Stimulated activated memory B cell treated with anti-CD40 and anti-IgM and Interleukin-4, amounts not matched to agents 10 μg/mL and 1 μg/mL and 100 μg/mL, for 72 hours (primary cell): ENCODE data around the gene ALKBH4.

Experiments
- ATAC-seq: fragments of 150-1000 bp; cut with Tn5 transposase; 2 replicates; pipeline ENCODE4 v1.10.0; 2021
- H3K27ac Mint-ChIP-seq: one replicate; pipeline ENCODE4 v1.8.0; 2022; ENCODE audit warnings: mild to moderate bottlenecking, mixed read lengths
- H3K27me3 Mint-ChIP-seq: one replicate; pipeline ENCODE4 v1.8.0; 2022; ENCODE audit warnings: mixed read lengths
- H3K36me3 Mint-ChIP-seq: one replicate; pipeline ENCODE4 v1.8.0; 2022; ENCODE audit warnings: mixed read lengths
- H3K4me1 Mint-ChIP-seq: one replicate; pipeline ENCODE4 v1.8.0; 2022; ENCODE audit warnings: mixed read lengths
- H3K4me3 Mint-ChIP-seq: one replicate; pipeline ENCODE4 v1.8.0; 2022; ENCODE audit warnings: mild to moderate bottlenecking, moderate library complexity, mixed read lengths
- H3K9me3 Mint-ChIP-seq: one replicate; pipeline ENCODE4 v1.8.0; 2022; ENCODE audit warnings: mixed read lengths

ALKBH4 gene

GRCh38 chr7:102450242-102450641 is 14.4 kb downstream of the ALKBH4 start:
- Mint-ChIP-seq H3K27ac (peak overlapping the region; percentile 66), H3K4me3 (no peak overlapping the region), H3K27me3 (no peaks in the 10 kb centered on the region), H3K9me3 (no peaks in the 10 kb centered on the region), H3K36me3 (peaks cover 46% of the 10 kb centered on the region), H3K4me1 (peaks cover 43% of the 10 kb centered on the region)
- ATAC-seq: peak; percentile 86

GRCh38 chr7:102449136-102449535 is 15.5 kb downstream of the ALKBH4 start:
- H3K9me3 Mint-ChIP-seq: no peaks in the 10 kb centered on the region
- no peaks in the 10 kb centered on the region for H3K27me3 Mint-ChIP-seq
- H3K27ac Mint-ChIP-seq: peak overlapping the region; percentile 54
- H3K4me3 Mint-ChIP-seq: no peak overlapping the region
- H3K36me3 Mint-ChIP-seq: peaks cover 46% of the 10 kb centered on the region
- no peak for ATAC-seq
- H3K4me1 Mint-ChIP-seq: peaks cover 44% of the 10 kb centered on the region

- Mint-ChIP-seq H3K4me3 (no peak overlapping the region), H3K27ac (peak overlapping the region; percentile 93), H3K4me1 (peaks cover 59% of the 10 kb centered on the region)
Measured at GRCh38 chr7:102447311-102447710, 17.4 kb downstream of the ALKBH4 start.

GRCh38 chr7:102446387-102447156 is 18.1 kb downstream of the ALKBH4 start:
- ATAC-seq: no peak
- peak overlapping the region; percentile 93 for H3K27ac Mint-ChIP-seq
- H3K27me3 Mint-ChIP-seq: no peaks in the 10 kb centered on the region
- peaks cover 69% of the 10 kb centered on the region for H3K36me3 Mint-ChIP-seq
- peaks cover 67% of the 10 kb centered on the region for H3K4me1 Mint-ChIP-seq
- peak overlapping the region; percentile 64 for H3K4me3 Mint-ChIP-seq
- H3K9me3 Mint-ChIP-seq: no peaks in the 10 kb centered on the region

More at GRCh38 chr7:102447311-102447710, 17.4 kb downstream of the ALKBH4 start:
- H3K36me3 Mint-ChIP-seq: peaks cover 61% of the 10 kb centered on the region
- H3K27me3 Mint-ChIP-seq: no peaks in the 10 kb centered on the region
- no peaks in the 10 kb centered on the region for H3K9me3 Mint-ChIP-seq
- no peak for ATAC-seq

GRCh38 chr7:102445674-102446071 is 19.0 kb downstream of the ALKBH4 start:
- Mint-ChIP-seq H3K27me3 (no peaks in the 10 kb centered on the region), H3K9me3 (no peaks in the 10 kb centered on the region), H3K4me3 (peak overlapping the region; percentile 64), H3K36me3 (peaks cover 71% of the 10 kb centered on the region), H3K4me1 (peaks cover 73% of the 10 kb centered on the region), H3K27ac (peak overlapping the region; percentile 93)
- ATAC-seq: no peak

GRCh38 chr7:102444961-102445673 is 19.5 kb downstream of the ALKBH4 start:
- Mint-ChIP-seq H3K36me3 (peaks cover 66% of the 10 kb centered on the region), H3K4me1 (peaks cover 70% of the 10 kb centered on the region), H3K27me3 (no peaks in the 10 kb centered on the region), H3K4me3 (peak overlapping the region; percentile 75), H3K27ac (peak overlapping the region; percentile 93), H3K9me3 (no peaks in the 10 kb centered on the region)
- peak; percentile 85 for ATAC-seq

GRCh38 chr7:102439963-102440795 is 24.5 kb downstream of the ALKBH4 start:
- H3K4me1 Mint-ChIP-seq: peaks cover 62% of the 10 kb centered on the region
- H3K27me3 Mint-ChIP-seq: no peaks in the 10 kb centered on the region
- H3K4me3 Mint-ChIP-seq: no peak overlapping the region
- ATAC-seq: no peak
- peaks cover 61% of the 10 kb centered on the region for H3K36me3 Mint-ChIP-seq
- H3K9me3 Mint-ChIP-seq: no peaks in the 10 kb centered on the region
- peak overlapping the region; percentile 90 for H3K27ac Mint-ChIP-seq

GRCh38 chr7:102436118-102436517 is 28.5 kb downstream of the ALKBH4 start:
- Mint-ChIP-seq H3K4me1 (peaks cover 52% of the 10 kb centered on the region), H3K27ac (peak overlapping the region; percentile 100), H3K4me3 (peak overlapping the region; percentile 97), H3K9me3 (no peaks in the 10 kb centered on the region), H3K36me3 (peaks cover 42% of the 10 kb centered on the region), H3K27me3 (no peaks in the 10 kb centered on the region)
- ATAC-seq: no peak

GRCh38 chr7:102434039-102434486 is 30.6 kb downstream of the ALKBH4 start:
- Mint-ChIP-seq H3K27ac (peak overlapping the region; percentile 100), H3K27me3 (no peaks in the 10 kb centered on the region), H3K36me3 (peaks cover 45% of the 10 kb centered on the region), H3K4me1 (peaks cover 63% of the 10 kb centered on the region), H3K9me3 (no peaks in the 10 kb centered on the region), H3K4me3 (peak overlapping the region; percentile 97)
- peak; percentile 41 for ATAC-seq

GRCh38 chr7:102433219-102434038 is 31.2 kb downstream of the ALKBH4 start, which contains the start of gene ORAI2:
Gene ORAI2 (plus strand): TSS chr7:102433575. CDS start chr7:102438957, 5,382 bp downstream.
- peak within 1 kb of the TSS; percentile 97 for H3K4me3 Mint-ChIP-seq
- peaks cover 39% of the 10 kb centered on the region for H3K36me3 Mint-ChIP-seq
- H3K27me3 Mint-ChIP-seq: no peaks in the 10 kb centered on the region
- peak; percentile 88 for ATAC-seq
- no peaks in the 10 kb centered on the region for H3K9me3 Mint-ChIP-seq
- H3K4me1 Mint-ChIP-seq: peaks cover 62% of the 10 kb centered on the region
- H3K27ac Mint-ChIP-seq: peak within 1 kb of the TSS; percentile 100

- Mint-ChIP-seq H3K27me3 (no peaks in the 10 kb centered on the region), H3K9me3 (no peaks in the 10 kb centered on the region), H3K4me1 (peaks cover 67% of the 10 kb centered on the region), H3K36me3 (peaks cover 39% of the 10 kb centered on the region), H3K27ac (peak overlapping the region; percentile 100), H3K4me3 (peak overlapping the region; percentile 78)
- ATAC-seq: peak; percentile 75
Measured at GRCh38 chr7:102432442-102433218, 32.0 kb downstream of the ALKBH4 start.

GRCh38 chr7:102431617-102432298 is 32.9 kb downstream of the ALKBH4 start:
- Mint-ChIP-seq H3K27ac (peak overlapping the region; percentile 100), H3K9me3 (no peaks in the 10 kb centered on the region), H3K4me3 (peak overlapping the region; percentile 66), H3K36me3 (peaks cover 36% of the 10 kb centered on the region), H3K4me1 (peaks cover 74% of the 10 kb centered on the region), H3K27me3 (no peaks in the 10 kb centered on the region)
- peak; percentile 44 for ATAC-seq
